Measurements from ENCODE around the gene SPAG8. TPM values are rescaled to one million over a fixed set of nuclear protein-coding genes. Genes with fewer than 3 reads are reported as not detected.

The SPAG8 gene
- total RNA-seq, 1 donor from 2014 or later = not detected

DNA sequence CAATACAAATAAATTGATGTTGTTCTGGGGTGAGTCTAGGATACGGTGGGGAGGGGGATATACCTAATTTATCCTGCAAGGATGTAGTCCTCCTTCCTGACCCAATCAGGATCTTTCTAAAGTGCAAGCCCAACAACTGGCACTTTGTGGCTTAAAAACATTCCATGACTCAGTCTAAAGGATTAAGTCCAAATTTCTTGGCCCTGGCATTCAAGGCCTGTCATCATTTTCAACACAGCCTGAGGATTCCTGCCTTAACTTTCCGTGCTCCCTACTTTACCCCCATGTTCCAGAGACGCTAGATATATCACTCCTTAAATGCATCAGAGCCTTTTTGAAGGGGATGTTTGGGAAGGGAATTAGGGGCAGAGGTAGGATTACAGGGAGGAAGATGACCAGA is 15.4 kb upstream of the SPAG8 start:
- Mint-ChIP-seq H3K4me1 (ENCODE audit: low read depth, unreplicated experiment) (peaks cover 32% of the 10 kb centered on the region), H3K27ac (ENCODE audit: unreplicated experiment) (peak overlapping the region; percentile 21), H3K36me3 (ENCODE audit: unreplicated experiment) (peaks cover 4% of the 10 kb centered on the region), H3K27me3 (ENCODE audit: unreplicated experiment) (peaks cover 9% of the 10 kb centered on the region), H3K9me3 (ENCODE audit: unreplicated experiment) (peaks cover 11% of the 10 kb centered on the region), H3K4me3 (ENCODE audit: unreplicated experiment) (no peak overlapping the region)
- no peak for DNase-seq
- TF ChIP-seq, protein P1, sequence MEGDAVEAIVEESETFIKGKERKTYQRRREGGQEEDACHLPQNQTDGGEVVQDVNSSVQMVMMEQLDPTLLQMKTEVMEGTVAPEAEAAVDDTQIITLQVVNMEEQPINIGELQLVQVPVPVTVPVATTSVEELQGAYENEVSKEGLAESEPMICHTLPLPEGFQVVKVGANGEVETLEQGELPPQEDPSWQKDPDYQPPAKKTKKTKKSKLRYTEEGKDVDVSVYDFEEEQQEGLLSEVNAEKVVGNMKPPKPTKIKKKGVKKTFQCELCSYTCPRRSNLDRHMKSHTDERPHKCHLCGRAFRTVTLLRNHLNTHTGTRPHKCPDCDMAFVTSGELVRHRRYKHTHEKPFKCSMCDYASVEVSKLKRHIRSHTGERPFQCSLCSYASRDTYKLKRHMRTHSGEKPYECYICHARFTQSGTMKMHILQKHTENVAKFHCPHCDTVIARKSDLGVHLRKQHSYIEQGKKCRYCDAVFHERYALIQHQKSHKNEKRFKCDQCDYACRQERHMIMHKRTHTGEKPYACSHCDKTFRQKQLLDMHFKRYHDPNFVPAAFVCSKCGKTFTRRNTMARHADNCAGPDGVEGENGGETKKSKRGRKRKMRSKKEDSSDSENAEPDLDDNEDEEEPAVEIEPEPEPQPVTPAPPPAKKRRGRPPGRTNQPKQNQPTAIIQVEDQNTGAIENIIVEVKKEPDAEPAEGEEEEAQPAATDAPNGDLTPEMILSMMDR (IDR thresholded peaks at IDR 0.05; ENCODE audit: partially characterized antibody, unreplicated experiment) = no peak

DNA sequence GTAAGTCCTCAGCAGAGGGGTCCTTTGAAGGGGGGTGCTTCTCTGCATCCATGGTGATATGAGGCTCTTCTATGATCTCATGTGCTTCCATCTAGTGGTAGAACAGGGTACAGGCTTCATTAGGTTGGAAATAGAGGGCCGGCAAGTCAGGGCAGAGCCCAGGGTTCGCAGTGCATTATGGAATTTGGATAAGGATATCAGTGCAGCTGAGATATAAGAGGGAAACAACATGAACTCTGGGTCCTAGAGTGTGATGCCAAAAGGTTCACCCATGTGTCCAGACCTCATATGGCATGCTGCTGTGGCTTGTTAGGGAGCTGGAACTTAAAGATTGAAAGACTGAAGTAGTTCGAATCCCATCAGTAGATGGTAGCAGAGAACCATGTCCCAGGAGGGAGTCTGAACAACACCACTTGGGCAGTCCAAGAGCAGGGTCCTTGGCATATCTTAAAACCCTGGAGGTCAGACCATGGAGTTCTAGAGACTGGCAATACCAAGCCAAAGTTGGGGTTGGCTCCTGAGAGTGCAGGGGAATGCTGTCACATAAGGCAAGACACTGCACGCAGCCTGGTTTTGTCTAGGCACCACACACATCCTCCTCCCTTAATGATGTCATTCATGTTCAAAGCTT is 14.1 kb upstream of the SPAG8 start:
- peaks cover 6% of the 10 kb centered on the region for H3K27me3 Mint-ChIP-seq (ENCODE audit: unreplicated experiment)
- peaks cover 10% of the 10 kb centered on the region for H3K9me3 Mint-ChIP-seq (ENCODE audit: unreplicated experiment)
- peaks cover 5% of the 10 kb centered on the region for H3K36me3 Mint-ChIP-seq (ENCODE audit: unreplicated experiment)
- peaks cover 32% of the 10 kb centered on the region for H3K4me1 Mint-ChIP-seq (ENCODE audit: low read depth, unreplicated experiment)
- H3K4me3 Mint-ChIP-seq (ENCODE audit: unreplicated experiment) = no peak overlapping the region
- no peak for DNase-seq
- H3K27ac Mint-ChIP-seq (ENCODE audit: unreplicated experiment) = no peak overlapping the region
- TF ChIP-seq, protein P1 (IDR thresholded peaks at IDR 0.05; ENCODE audit: partially characterized antibody, unreplicated experiment) = peak; percentile 66

DNA sequence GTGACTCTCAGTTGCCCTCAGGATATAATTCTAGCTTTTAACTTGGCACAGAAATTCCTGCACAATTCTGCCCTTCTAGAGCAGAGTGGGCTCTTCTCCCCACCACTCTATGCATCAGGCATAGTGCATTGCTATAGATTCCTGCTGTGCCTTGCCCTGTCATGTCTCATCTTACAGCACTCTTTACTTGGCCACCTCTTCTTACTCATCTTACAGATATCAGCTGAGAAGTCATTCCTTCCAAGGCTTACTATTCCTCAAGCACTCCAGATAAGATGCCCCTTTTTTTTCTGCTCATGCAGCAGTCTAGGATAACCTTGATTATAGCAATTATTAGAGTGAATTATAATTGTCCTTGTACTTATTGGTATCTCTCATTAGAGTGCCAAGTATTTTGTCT is 10.9 kb upstream of the SPAG8 start:
- Mint-ChIP-seq H3K9me3 (ENCODE audit: unreplicated experiment) (peaks cover 4% of the 10 kb centered on the region), H3K4me3 (ENCODE audit: unreplicated experiment) (no peak overlapping the region), H3K36me3 (ENCODE audit: unreplicated experiment) (peaks cover 5% of the 10 kb centered on the region), H3K4me1 (ENCODE audit: low read depth, unreplicated experiment) (peaks cover 17% of the 10 kb centered on the region), H3K27ac (ENCODE audit: unreplicated experiment) (no peak overlapping the region), H3K27me3 (ENCODE audit: unreplicated experiment) (peaks cover 6% of the 10 kb centered on the region)
- DNase-seq = no peak
- TF ChIP-seq, protein P1 (IDR thresholded peaks at IDR 0.05; ENCODE audit: partially characterized antibody, unreplicated experiment) = no peak

DNA sequence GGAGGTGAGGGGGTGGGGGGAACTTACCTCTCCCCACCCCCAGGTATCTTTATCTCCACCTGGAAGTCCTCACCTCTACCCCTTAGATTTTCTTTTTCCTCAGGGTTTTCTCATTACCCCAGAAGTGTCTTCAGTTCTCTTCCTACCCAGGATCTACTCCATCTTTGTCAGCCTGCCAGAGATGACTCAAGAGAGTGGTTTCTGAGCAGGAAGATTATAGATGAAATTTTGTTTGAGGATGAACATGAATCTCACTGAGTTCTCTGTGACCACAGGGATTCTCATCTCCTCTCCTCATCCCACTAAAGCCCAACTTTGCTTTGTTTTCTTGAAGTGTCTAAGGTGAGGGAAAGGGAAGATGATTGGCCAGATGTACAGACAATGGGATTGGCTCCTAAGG is 8.0 kb upstream of the SPAG8 start:
- TF ChIP-seq, protein P1 (IDR thresholded peaks at IDR 0.05; ENCODE audit: partially characterized antibody, unreplicated experiment) = no peak
- H3K27ac Mint-ChIP-seq (ENCODE audit: unreplicated experiment) = no peak overlapping the region
- H3K9me3 Mint-ChIP-seq (ENCODE audit: unreplicated experiment) = peaks cover 10% of the 10 kb centered on the region
- peaks cover 5% of the 10 kb centered on the region for H3K36me3 Mint-ChIP-seq (ENCODE audit: unreplicated experiment)
- H3K27me3 Mint-ChIP-seq (ENCODE audit: unreplicated experiment) = peaks cover 14% of the 10 kb centered on the region
- no peak for DNase-seq
- H3K4me1 Mint-ChIP-seq (ENCODE audit: low read depth, unreplicated experiment) = peaks cover 31% of the 10 kb centered on the region
- H3K4me3 Mint-ChIP-seq (ENCODE audit: unreplicated experiment) = no peak overlapping the region

DNA sequence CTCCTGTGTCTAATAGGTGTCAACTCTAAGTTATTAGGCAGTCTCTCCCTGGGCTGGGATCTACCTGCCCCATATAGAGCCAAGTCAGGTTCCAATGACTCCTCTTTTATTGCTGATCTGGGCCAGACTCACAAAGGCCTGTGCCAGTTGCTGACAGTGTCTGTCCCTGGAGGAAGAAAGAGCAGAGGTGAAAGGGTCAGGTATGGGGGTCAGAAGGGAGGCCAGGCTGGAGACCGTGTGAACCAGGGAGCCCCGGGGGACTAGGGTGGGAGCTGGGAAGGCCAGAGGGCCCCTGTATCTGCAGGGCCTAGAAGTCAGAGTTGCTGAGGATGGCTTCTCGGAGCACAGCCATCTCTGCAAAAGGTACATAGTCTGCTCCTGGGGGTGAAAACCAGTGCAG is 6.3 kb upstream of the SPAG8 start:
- TF ChIP-seq, protein P1 (IDR thresholded peaks at IDR 0.05; ENCODE audit: partially characterized antibody, unreplicated experiment) = no peak
- DNase-seq = no peak
- Mint-ChIP-seq H3K9me3 (ENCODE audit: unreplicated experiment) (peaks cover 15% of the 10 kb centered on the region), H3K36me3 (ENCODE audit: unreplicated experiment) (peaks cover 5% of the 10 kb centered on the region), H3K27ac (ENCODE audit: unreplicated experiment) (peak overlapping the region; percentile 96), H3K4me1 (ENCODE audit: low read depth, unreplicated experiment) (peaks cover 41% of the 10 kb centered on the region), H3K27me3 (ENCODE audit: unreplicated experiment) (peaks cover 19% of the 10 kb centered on the region), H3K4me3 (ENCODE audit: unreplicated experiment) (peak overlapping the region; percentile 81)
